ENCODE results near the gene RCAN1.

GRCh38 chr21:34576041-34576511 is 38.8 kb downstream of the RCAN1 start:
- TF ChIP-seq REST (IDR thresholded peaks at IDR 0.05; ENCODE audit: low read depth) (no peak), USF1 (IDR thresholded peaks at IDR 0.05) (no peak), MAX (IDR thresholded peaks at IDR 0.05) (no peak), EP300 (IDR thresholded peaks at IDR 0.05; ENCODE audit: borderline replicate concordance) (no peak), CEBPB (IDR thresholded peaks at IDR 0.05) (no peak)

Data from Ishikawa (cell line).